GM21825 (cell line): ENCODE measurements around the gene CCNY.

Experiments used
- ATAC-seq: cut with Tn5 transposase; IDR thresholded peaks from one replicate; pipeline ENCODE4 v1.9.1; 2021; ENCODE audit warnings: mild to moderate bottlenecking, moderate library complexity; ENCODE audit not compliant: unreplicated experiment

The CCNY gene

GRCh38 chr10:35467186-35467585, 130.9 kb downstream of the CCNY start:
- ATAC-seq = no peak

GRCh38 chr10:35470248-35470924, 134.1 kb downstream of the CCNY start:
- ATAC-seq = no peak

- ATAC-seq = no peak
Observed at GRCh38 chr10:35470925-35471315, 134.6 kb downstream of the CCNY start.

- ATAC-seq = no peak
Observed at GRCh38 chr10:35471435-35471834, 135.1 kb downstream of the CCNY start.

GRCh38 chr10:35480142-35480541, 143.8 kb downstream of the CCNY start:
- no peak for ATAC-seq

GRCh38 chr10:35481413-35481812, 145.1 kb downstream of the CCNY start:
- ATAC-seq = no peak

- ATAC-seq = no peak
Observed at GRCh38 chr10:35486297-35486990, 150.1 kb downstream of the CCNY start.

GRCh38 chr10:35487336-35488034, 151.2 kb downstream of the CCNY start:
- no peak for ATAC-seq

GRCh38 chr10:35488228-35488627, 151.9 kb downstream of the CCNY start:
- ATAC-seq = no peak

- ATAC-seq = no peak
Observed at GRCh38 chr10:35492386-35493195, 156.3 kb downstream of the CCNY start.

- no peak for ATAC-seq
Observed at GRCh38 chr10:35493196-35494118, 157.1 kb downstream of the CCNY start.

GRCh38 chr10:35495521-35496119, 159.3 kb downstream of the CCNY start:
- peak; percentile 64 for ATAC-seq

- no peak for ATAC-seq
Observed at GRCh38 chr10:35497909-35498308, 161.6 kb downstream of the CCNY start.

- ATAC-seq = peak; percentile 55
Observed at GRCh38 chr10:35498693-35499092, 162.4 kb downstream of the CCNY start.

- ATAC-seq = no peak
Observed at GRCh38 chr10:35501923-35502322, 165.6 kb downstream of the CCNY start.

- ATAC-seq = no peak
Observed at GRCh38 chr10:35502692-35503091, 166.4 kb downstream of the CCNY start.

- ATAC-seq = no peak
Observed at GRCh38 chr10:35503578-35503977, 167.3 kb downstream of the CCNY start.

- no peak for ATAC-seq
Observed at GRCh38 chr10:35504132-35504531, 167.8 kb downstream of the CCNY start.

- no peak for ATAC-seq
Observed at GRCh38 chr10:35505241-35505873, 169.0 kb downstream of the CCNY start.
